H1 (cell line): ENCODE results near the gene UCN. TPM values are rescaled to one million over a fixed set of nuclear protein-coding genes. Genes with fewer than 3 reads are reported as not detected.

ENCODE experiments used
- CTCF ChIA-PET: fragments of 300-600 bp; sonication (Branson Sonifier 250); formaldehyde crosslinking; loops from one replicate; lab custom pipeline; 2021; ENCODE audit not compliant: partially characterized antibody; lab: Charles Lee
- POLR2A ChIA-PET: fragments of 300-600 bp; sonication (Branson Sonifier 250); formaldehyde crosslinking; loops from one replicate; lab custom pipeline; 2021; ENCODE audit warnings: inconsistent platforms; ENCODE audit not compliant: partially characterized antibody; lab: Charles Lee
- DNase-seq, 2 experiments: peaks; one replicate each; pipeline versions ENCODE4 v3.0.0 to v3.0.0-alpha.2; 2010 to 2022; ENCODE audit warnings: low spot score in 2 of 2, low read depth in 1 of 2, mixed read lengths in 1 of 2
- FAIRE-seq: peaks from 2 replicates; lab custom pipeline; 2011; peaks lifted over from hg19 to GRCh38; lab: Jason Lieb, UNC
- H2AFZ ChIP-seq: 2 replicates; pipeline ENCODE4 v1.8.1; 2012; ENCODE audit warnings: low read length, inconsistent platforms
- H2AK5ac ChIP-seq: 2 replicates; pipeline ENCODE4 v1.6.1; 2013; ENCODE audit warnings: low read depth, low read length
- H2BK120ac ChIP-seq: replicated peaks from 2 replicates; pipeline ENCODE3; 2013; ENCODE audit warnings: low read depth, low read length, inconsistent platforms
- H2BK12ac ChIP-seq: 2 replicates; pipeline ENCODE4 v1.6.1; 2013; ENCODE audit warnings: low read depth, low read length
- H2BK15ac ChIP-seq: 2 replicates; pipeline ENCODE4 v1.6.1; 2013; ENCODE audit warnings: low read length
- H2BK20ac ChIP-seq: 2 replicates; pipeline ENCODE4 v1.6.1; 2013; ENCODE audit warnings: low read length
- H2BK5ac ChIP-seq: 2 replicates; pipeline ENCODE4 v1.6.1; 2013; ENCODE audit warnings: low read depth, low read length
- H3K14ac ChIP-seq: 2 replicates; pipeline ENCODE4 v1.6.1; 2013; ENCODE audit warnings: inconsistent platforms; ENCODE audit not compliant: insufficient read length
- H3K18ac ChIP-seq: 2 replicates; pipeline ENCODE4 v1.6.1; 2013; ENCODE audit warnings: low read length; ENCODE audit errors: extremely low read depth
- H3K23ac ChIP-seq: 2 replicates; pipeline ENCODE4 v1.6.1; 2013; ENCODE audit warnings: inconsistent platforms; ENCODE audit not compliant: insufficient read length
- H3K23me2 ChIP-seq: 2 replicates; pipeline ENCODE4 v1.6.1; 2013; ENCODE audit warnings: low read depth, low read length
- H3K27ac ChIP-seq: 2 replicates; pipeline ENCODE4 v1.6.1; 2011; ENCODE audit warnings: low read depth, low read length, inconsistent platforms
- H3K27me3 ChIP-seq, 4 experiments: replicated peaks in 1 of 4; 1 replicate in 1 of 4; 2 replicates in 3 of 4; pipeline versions ENCODE4 v1.6.1 to v1.8.1; 2011 to 2013; ENCODE audit warnings: low read length in 3 of 4, mild to moderate bottlenecking in 3 of 4, inconsistent platforms in 2 of 4, mixed read lengths in 2 of 4, moderate library complexity in 1 of 4; ENCODE audit not compliant: control insufficient read depth in 3 of 4, insufficient read depth in 3 of 4; ENCODE audit errors: extremely low read depth in 1 of 4
- H3K36me3 ChIP-seq, 4 experiments: 2 replicates each; pipeline versions ENCODE4 v1.6.1 to v1.8.1; 2011 to 2013; ENCODE audit warnings: mild to moderate bottlenecking in 4 of 4, low read length in 3 of 4, moderate library complexity in 2 of 4, control low read depth in 1 of 4, inconsistent platforms in 1 of 4; ENCODE audit not compliant: insufficient read depth in 4 of 4, control insufficient read depth in 2 of 4
- H3K4ac ChIP-seq: replicated peaks from 2 replicates; pipeline ENCODE3; 2013; ENCODE audit warnings: low read length, low read depth, mixed read lengths, inconsistent platforms; ENCODE audit not compliant: insufficient read length
- H3K4me1 ChIP-seq, 4 experiments: replicated peaks in 1 of 4; 1 replicate in 1 of 4; 2 replicates in 3 of 4; pipeline versions ENCODE4 v1.6.1 to v1.8.1; 2011 to 2013; ENCODE audit warnings: low read length in 3 of 4, inconsistent platforms in 2 of 4, mixed read lengths in 1 of 4; ENCODE audit not compliant: insufficient read depth in 4 of 4, control insufficient read depth in 3 of 4
- H3K4me2 ChIP-seq, 2 experiments: 2 replicates each; pipeline versions ENCODE4 v1.6.1 to v1.8.1; 2011 to 2013; ENCODE audit warnings: low read depth in 2 of 2, low read length in 2 of 2, control low read depth in 1 of 2, inconsistent platforms in 1 of 2, mild to moderate bottlenecking in 1 of 2; ENCODE audit not compliant: insufficient read depth in 1 of 2
- H3K4me3 ChIP-seq, 4 experiments: fragments of 200-600, 300-600 bp in 1 of 4; sonication (generic), shearing (Covaris generic), sonication (Bioruptor Twin) in 1 of 4; 2 replicates each; pipeline versions ENCODE4 v1.5.1 to v1.8.1; 2011 to 2016; ENCODE audit warnings: low read length in 4 of 4, low read depth in 3 of 4, control low read depth in 2 of 4, inconsistent platforms in 2 of 4, mild to moderate bottlenecking in 2 of 4, mixed read lengths in 1 of 4, moderate library complexity in 1 of 4; ENCODE audit not compliant: insufficient read depth in 2 of 4; ENCODE audit errors: extremely low read depth in 1 of 4
- H3K56ac ChIP-seq: replicated peaks from 2 replicates; pipeline ENCODE3; 2013; ENCODE audit warnings: low read depth, mild to moderate bottlenecking, mixed read lengths, low read length, inconsistent platforms; ENCODE audit not compliant: insufficient read length
- H3K79me1 ChIP-seq: 2 replicates; pipeline ENCODE4 v1.6.1; 2013; ENCODE audit warnings: low read depth, low read length, control low read depth
- H3K79me2 ChIP-seq, 2 experiments: 2 replicates each; pipeline versions ENCODE4 v1.6.1 to v1.8.1; 2012 to 2013; ENCODE audit warnings: low read length in 2 of 2, mild to moderate bottlenecking in 2 of 2, inconsistent platforms in 1 of 2; ENCODE audit not compliant: insufficient read depth in 2 of 2, control insufficient read depth in 1 of 2
- H3K9ac ChIP-seq, 4 experiments: replicated peaks in 1 of 4; 1 replicate in 1 of 4; 2 replicates in 3 of 4; pipeline versions ENCODE4 v1.6.1 to v1.8.1; 2011 to 2013; ENCODE audit warnings: low read depth in 3 of 4, low read length in 3 of 4, control low read depth in 2 of 4, mild to moderate bottlenecking in 2 of 4, moderate library complexity in 2 of 4, inconsistent platforms in 1 of 4; ENCODE audit errors: extremely low read depth in 1 of 4
- H3K9me3 ChIP-seq, 2 experiments: 2 replicates each; pipeline versions ENCODE4 v1.6.1 to v1.8.1; 2012 to 2013; ENCODE audit warnings: mild to moderate bottlenecking in 2 of 2, moderate library complexity in 2 of 2, control low read depth in 1 of 2, inconsistent platforms in 1 of 2, low read depth in 1 of 2, low read length in 1 of 2, mixed read lengths in 1 of 2; ENCODE audit not compliant: insufficient read depth in 2 of 2
- H4K20me1 ChIP-seq, 2 experiments: replicated peaks in 1 of 2; 2 replicates each; pipeline versions ENCODE3 to v1.8.1; 2011 to 2013; ENCODE audit warnings: inconsistent platforms in 2 of 2, low read length in 2 of 2, mild to moderate bottlenecking in 1 of 2; ENCODE audit not compliant: insufficient read depth in 2 of 2, control insufficient read depth in 1 of 2
- H4K5ac ChIP-seq: 2 replicates; pipeline ENCODE4 v1.6.1; 2013; ENCODE audit warnings: low read length, low read depth, mixed read lengths, inconsistent platforms; ENCODE audit not compliant: insufficient read length
- H4K8ac ChIP-seq: 2 replicates; pipeline ENCODE4 v1.8.0; 2013; ENCODE audit warnings: mild to moderate bottlenecking, moderate library complexity, low read length, inconsistent platforms; ENCODE audit not compliant: insufficient read depth; ENCODE audit errors: extremely low read depth
- H4K91ac ChIP-seq: replicated peaks from 2 replicates; pipeline ENCODE3; 2013; ENCODE audit warnings: low read length, mixed read lengths, inconsistent platforms; ENCODE audit not compliant: insufficient read length
- KDM1A ChIP-seq: fragments of 200-600, 300-600 bp; sonication (generic); IDR thresholded peaks from 2 replicates; pipeline ENCODE4 v1.7.1; 2016; ENCODE audit warnings: mild to moderate bottlenecking, low read length, borderline replicate concordance
- WGBS, 2 experiments: shearing (Covaris generic) in 1 of 2; methylation state at CpG; one replicate each; pipeline versions ENCODE4 v1.1.6 to v1.1.7; 2013 to 2015; ENCODE audit warnings: low lambda C conversion rate in 2 of 2, mixed read lengths in 2 of 2, inconsistent platforms in 1 of 2, low coverage in 1 of 2, missing lambda C conversion rate in 1 of 2; ENCODE audit not compliant: insufficient replicate concordance in 2 of 2, insufficient coverage in 1 of 2, insufficient read length in 1 of 2; ENCODE audit errors: extremely low coverage in 1 of 2, missing lambda C conversion rate in 1 of 2; 5-methylcytosine and 5-hydroxymethylcytosine counted together
- polyA plus RNA-seq, 7 experiments: library from polyadenylated mRNA; depleted of rRNA in 3 of 7; stranded (reverse) in 5 of 7; unstranded in 2 of 7; fragments of >200 nt in 5 of 7; fragments of 200-250 nt in 2 of 7; gene quantifications; 1 replicate in 5 of 7; 2 replicates in 1 of 7; 4 replicates in 1 of 7; pipeline versions ENCODE4 v1.2.1 to v1.2.3, GENCODE V29; 2011 to 2013; ENCODE audit warnings: missing spikeins in 2 of 7, mixed read lengths in 2 of 7
- total RNA-seq: library from RNA; stranded (reverse); fragmentation: NEBNext Ultra II Directional; extraction: Animal tissue kit (Norgen Biotek cat#: 25700); gene quantifications from 2 replicates; pipeline ENCODE4 v1.2.1, GENCODE V29; 2021

Gene UCN
- total and polyA plus RNA-seq, 2 of the 8 experiments (the other 6 are each of a cell fraction or from before 2014, with no cell fraction given), result 0.35 TPM; not detected in 1

DNA sequence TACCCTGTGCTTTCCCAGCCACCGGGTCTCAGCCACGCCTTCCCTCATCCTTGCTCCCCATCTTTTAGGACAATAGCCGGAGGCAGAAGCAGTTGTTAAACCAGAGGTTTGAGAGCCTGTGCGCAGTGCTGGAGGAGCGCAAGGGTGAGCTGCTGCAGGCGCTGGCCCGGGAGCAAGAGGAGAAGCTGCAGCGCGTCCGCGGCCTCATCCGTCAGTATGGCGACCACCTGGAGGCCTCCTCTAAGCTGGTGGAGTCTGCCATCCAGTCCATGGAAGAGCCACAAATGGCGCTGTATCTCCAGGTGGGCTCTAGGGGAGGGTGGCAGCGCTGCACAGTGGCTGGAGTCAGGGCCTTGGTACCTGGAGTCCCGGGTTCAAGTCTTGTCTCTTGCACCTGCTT, 2.7 kb downstream of the UCN start:
- FAIRE-seq, result no peak
- no peak overlapping the region for H3K23ac ChIP-seq
- H3K4me2 ChIP-seq, result no peak overlapping the region
- no peaks in the 10 kb centered on the region for H3K79me2 ChIP-seq
- peaks cover 29 to 41% (median 39%) of the 10 kb centered on the region in 4 experiments for H3K27me3 ChIP-seq
- no peak overlapping the region for H3K4ac ChIP-seq
- no peak overlapping the region for H3K56ac ChIP-seq
- no peak overlapping the region for H2AFZ ChIP-seq
- H4K91ac ChIP-seq, result no peak overlapping the region
- peaks cover 4 to 11% of the 10 kb centered on the region in 2 experiments for H4K20me1 ChIP-seq
- no peak overlapping the region for H3K18ac ChIP-seq
- POLR2A ChIA-PET, result interaction anchor here (0.8 to 8.8 kb wide), 8 partner anchors 9 to 89 kb away, joined by 3 to 105 read pairs (median 3); partner anchors contain the start of genes CAD and MPV17
- H3K4me1 ChIP-seq, result peaks cover 0 to 28% (median 14%) of the 10 kb centered on the region in 4 experiments; a peak in 5 of 7 replicates
- H2BK120ac ChIP-seq, result no peak overlapping the region
- no peak overlapping the region for H3K4me3 ChIP-seq
- H2AK5ac ChIP-seq, result no peak overlapping the region
- H2BK5ac ChIP-seq, result no peak overlapping the region
- H3K79me1 ChIP-seq, result no peaks in the 10 kb centered on the region
- CTCF ChIA-PET, result interaction anchor here (0.5 to 12.3 kb wide), 7 partner anchors 15 to 464 kb away, joined by 3 to 413 read pairs (median 9); partner anchors contain the start of genes DNAJC5G, MPV17 and TRIM54
- H2BK20ac ChIP-seq, result no peak overlapping the region
- no peak overlapping the region for H2BK12ac ChIP-seq
- no peak for DNase-seq
- H3K36me3 ChIP-seq, result peaks cover 0 to 4% (median 0%) of the 10 kb centered on the region in 4 experiments; a peak in 1 of 8 replicates
- 93% methylated on average over 16 of the region's 16 CpGs; no CpG with 5 or more reads in 1 of the 2 experiments for WGBS, 2 experiments
- no peak overlapping the region; a peak in 1 of 7 replicates for H3K9ac ChIP-seq
- no peak overlapping the region for H4K5ac ChIP-seq
- no peak for TF ChIP-seq KDM1A
- TF ChIP-seq, all 59 proteins: peak for 0
- Histone ChIP-seq H3K9me3 (no peaks in the 10 kb centered on the region; a peak in 1 of 4 replicates), H3K27ac (no peak overlapping the region), H2BK15ac (0 out of 2 replicates have a peak overlapping the region, but pooled peaks have one; percentile 81), H4K8ac (no peak overlapping the region), H3K14ac (no peak overlapping the region), H3K23me2 (peaks cover 10% of the 10 kb centered on the region; the same call in 1 of the 2 replicates)
